Stimulated activated CD8-positive, alpha-beta memory T cell treated with anti-CD3 and anti-CD28 coated beads, Interleukin-7, amount 100 ng/mL, for 1 hour (primary cell): Measurements from ENCODE around the gene MAPK7.

Source experiments
- DNase-seq, 2 donors: peaks; one replicate each; pipeline ENCODE4 v3.0.0-alpha.2; 2020; ENCODE audit warnings: low read depth in 2 of 2

The MAPK7 gene

DNA sequence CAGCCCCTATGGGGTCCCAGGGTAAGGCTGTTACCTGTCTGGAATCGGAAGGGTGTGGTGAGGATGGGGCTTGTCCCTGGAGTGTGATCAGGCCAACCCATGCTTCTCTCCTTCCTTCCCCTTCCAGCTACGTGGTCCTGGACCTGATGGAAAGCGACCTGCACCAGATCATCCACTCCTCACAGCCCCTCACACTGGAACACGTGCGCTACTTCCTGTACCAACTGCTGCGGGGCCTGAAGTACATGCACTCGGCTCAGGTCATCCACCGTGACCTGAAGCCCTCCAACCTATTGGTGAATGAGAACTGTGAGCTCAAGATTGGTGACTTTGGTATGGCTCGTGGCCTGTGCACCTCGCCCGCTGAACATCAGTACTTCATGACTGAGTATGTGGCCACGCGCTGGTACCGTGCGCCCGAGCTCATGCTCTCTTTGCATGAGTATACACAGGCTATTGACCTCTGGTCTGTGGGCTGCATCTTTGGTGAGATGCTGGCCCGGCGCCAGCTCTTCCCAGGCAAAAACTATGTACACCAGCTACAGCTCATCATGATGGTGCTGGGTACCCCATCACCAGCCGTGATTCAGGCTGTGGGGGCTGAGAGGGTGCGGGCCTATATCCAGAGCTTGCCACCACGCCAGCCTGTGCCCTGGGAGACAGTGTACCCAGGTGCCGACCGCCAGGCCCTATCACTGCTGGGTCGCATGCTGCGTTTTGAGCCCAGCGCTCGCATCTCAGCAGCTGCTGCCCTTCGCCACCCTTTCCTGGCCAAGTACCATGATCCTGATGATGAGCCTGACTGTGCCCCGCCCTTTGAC lies 2.4 kb downstream of the MAPK7 start:
- DNase-seq, result no peak

DNA sequence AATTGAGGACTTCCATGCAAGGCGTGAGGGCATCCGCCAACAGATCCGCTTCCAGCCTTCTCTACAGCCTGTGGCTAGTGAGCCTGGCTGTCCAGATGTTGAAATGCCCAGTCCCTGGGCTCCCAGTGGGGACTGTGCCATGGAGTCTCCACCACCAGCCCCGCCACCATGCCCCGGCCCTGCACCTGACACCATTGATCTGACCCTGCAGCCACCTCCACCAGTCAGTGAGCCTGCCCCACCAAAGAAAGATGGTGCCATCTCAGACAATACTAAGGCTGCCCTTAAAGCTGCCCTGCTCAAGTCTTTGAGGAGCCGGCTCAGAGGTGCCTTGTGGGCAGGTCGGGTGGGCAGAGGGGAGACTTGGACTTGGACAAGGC lies 3.1 kb downstream of the MAPK7 start:
- no peak for DNase-seq

DNA sequence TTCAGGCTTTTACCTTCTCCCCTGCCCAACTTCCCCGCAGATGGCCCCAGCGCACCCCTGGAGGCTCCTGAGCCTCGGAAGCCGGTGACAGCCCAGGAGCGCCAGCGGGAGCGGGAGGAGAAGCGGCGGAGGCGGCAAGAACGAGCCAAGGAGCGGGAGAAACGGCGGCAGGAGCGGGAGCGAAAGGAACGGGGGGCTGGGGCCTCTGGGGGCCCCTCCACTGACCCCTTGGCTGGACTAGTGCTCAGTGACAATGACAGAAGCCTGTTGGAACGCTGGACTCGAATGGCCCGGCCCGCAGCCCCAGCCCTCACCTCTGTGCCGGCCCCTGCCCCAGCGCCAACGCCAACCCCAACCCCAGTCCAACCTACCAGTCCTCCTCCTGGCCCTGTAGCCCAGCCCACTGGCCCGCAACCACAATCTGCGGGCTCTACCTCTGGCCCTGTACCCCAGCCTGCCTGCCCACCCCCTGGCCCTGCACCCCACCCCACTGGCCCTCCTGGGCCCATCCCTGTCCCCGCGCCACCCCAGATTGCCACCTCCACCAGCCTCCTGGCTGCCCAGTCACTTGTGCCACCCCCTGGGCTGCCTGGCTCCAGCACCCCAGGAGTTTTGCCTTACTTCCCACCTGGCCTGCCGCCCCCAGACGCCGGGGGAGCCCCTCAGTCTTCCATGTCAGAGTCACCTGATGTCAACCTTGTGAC lies 3.6 kb downstream of the MAPK7 start:
- no peak for DNase-seq

DNA sequence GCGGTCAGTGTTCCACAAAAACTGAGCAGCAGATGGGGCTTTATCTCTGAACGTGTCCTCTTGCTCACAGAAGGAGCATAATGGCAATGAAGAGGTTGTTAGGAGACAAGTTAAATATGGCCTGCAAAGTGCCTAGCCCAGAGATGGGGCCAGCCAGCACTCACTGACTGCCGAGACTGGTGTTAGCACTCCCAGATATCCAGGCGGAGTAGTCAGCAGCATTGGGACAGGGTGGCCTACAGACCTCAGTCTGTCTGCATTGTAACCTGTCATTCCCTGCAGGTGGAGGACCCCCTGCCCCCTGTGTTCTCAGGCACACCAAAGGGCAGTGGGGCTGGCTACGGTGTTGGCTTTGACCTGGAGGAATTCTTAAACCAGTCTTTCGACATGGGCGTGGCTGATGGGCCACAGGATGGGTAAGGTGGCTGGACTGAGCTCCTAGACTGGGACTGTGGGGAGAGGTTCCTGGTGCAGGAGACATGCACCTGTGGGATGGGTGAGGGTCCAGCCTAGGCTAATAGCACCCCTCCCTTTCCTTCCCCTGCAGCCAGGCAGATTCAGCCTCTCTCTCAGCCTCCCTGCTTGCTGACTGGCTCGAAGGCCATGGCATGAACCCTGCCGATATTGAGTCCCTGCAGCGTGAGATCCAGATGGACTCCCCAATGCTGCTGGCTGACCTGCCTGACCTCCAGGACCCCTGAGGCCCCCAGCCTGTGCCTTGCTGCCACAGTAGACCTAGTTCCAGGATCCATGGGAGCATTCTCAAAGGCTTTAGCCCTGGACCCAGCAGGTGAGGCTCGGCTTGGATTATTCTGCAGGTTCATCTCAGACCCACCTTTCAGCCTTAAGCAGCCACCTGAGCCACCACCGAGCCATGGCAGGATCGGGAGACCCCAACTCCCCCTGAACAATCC lies 4.5 kb downstream of the MAPK7 start:
- no peak for DNase-seq

DNA sequence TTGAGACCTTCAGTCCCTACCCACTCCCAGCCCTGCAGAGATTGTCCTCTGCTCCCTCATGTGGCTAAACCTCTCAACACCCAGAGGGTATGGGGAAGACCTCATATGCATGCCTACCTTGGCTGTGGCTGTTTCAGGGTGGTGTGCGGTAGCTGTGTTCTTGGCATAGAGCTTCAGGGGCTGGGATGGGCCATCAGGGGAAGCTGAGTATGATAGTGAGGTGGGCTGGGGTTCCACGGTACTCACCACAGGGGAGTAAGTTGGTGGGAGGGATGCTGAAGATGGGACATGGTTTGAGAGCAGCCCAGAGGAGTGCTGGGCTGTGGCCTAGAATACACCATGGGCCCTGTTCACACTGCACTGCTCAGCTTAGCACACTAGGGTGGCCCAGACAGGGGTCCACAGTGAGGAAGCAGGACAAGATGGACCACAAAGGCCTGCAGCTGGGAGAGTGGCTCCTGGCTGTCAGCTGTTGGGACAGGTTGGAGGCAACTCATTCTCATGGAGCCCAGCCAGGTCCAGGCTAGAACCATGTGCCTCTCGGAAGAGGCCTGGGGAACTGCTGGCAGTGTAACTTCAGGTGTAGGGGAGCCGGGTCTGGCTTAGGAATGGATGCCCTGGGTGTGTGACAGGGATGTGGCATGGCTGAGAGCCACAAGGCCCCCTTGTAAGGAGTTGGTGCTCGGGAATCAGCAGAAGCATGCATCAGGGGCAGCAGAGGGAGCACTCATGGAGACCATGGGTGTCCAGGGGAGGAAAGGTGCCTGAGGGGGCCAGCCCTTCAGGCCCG lies 5.6 kb downstream of the MAPK7 start:
- DNase-seq, result no peak

DNA sequence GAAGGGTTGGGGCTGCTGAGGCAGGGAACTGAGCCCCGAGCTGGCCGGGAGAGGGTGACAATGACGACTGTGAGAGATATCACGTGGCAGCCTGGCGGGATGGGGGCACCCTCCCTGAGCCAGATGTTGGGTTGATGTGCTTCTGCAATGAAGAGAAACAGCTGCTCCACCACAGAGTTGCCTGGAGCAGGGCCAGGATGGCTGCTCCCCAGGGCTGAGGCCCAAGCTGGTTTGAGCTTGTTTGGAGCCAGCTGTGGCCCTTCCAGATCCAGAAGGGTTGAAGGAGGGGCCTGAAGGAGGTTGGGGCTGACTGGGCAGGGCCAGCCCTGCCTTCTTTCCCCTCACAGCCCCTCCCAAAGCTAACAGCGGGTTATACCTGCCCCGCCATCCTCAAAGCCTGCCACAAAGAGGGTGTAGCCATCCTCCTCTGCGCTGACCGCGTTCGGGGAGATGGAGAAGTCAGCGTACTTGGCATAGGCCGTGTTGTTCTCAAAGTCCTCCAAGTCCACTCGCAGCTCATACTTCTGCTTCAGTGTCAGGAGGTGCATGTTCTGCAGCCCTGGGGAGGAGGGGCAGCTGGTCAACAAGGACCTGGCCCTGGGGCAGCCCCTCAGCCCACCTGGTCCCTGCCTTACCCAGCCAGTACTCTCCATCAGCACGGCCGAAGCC lies 6.6 kb downstream of the MAPK7 start:
- no peak for DNase-seq

DNA sequence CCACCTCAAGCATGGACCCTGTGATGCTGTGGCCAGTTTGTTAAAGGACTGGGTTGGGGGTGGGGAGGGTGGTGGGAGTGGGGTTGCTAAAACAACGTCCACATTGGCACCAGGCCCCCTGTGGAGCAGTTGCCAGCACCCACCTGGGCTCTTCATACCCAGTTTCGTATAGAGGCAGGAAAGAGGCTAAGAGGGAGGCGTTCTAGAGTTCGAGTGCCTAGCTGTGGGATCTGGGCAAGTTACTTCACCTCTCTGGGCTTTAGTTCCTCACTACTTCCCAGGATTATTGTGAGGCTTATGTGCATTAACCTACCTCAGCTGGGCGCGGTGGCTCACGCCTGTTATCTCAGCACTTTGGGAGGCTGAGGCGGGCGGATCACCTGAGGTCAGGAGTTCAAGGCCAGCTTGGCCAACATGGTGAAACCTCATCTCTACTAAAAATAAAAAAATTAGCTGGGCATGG lies 7.3 kb downstream of the MAPK7 start:
- DNase-seq, result no peak

DNA sequence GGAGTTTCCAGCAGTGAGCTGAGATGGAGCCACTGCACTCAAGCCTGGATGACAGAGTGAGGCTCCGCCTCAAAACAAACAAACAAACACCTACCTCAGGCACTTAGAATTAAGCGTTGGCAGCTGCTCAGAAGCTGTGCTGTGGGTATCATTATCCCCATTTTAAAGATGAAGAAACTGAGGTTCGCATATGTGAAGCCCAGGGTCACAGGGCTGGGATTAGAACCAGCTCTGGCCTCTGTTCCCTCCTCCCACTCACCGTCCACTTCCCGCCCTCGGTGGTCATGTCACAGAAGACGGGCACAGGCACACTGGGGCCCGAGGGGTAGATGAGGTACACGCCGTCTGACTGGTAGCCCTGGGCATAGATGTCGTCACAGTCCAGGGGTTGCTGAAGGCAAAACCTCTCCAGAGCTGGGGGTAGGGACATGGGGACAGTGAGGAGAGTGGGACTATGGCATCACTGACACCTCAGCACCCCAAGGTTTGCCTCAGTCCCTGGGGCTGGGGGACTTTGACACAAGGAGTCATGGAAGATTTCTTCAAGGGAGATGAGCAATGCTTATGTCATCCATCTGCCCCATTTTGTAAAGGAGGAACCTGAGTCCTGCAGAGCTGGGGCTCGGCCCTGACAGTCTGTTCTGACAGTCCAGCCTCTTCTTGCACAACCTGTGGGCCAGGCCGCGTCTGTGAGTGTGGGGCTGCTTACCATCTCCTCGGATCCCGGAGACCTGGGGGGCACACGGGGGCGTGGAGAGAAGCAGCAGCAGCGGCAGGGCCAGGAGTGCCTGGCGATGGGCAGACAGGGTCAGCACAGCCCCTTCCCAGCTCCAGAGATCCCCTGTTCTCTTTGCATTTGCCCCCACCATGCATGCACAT lies 8.0 kb downstream of the MAPK7 start:
- DNase-seq, result no peak

DNA sequence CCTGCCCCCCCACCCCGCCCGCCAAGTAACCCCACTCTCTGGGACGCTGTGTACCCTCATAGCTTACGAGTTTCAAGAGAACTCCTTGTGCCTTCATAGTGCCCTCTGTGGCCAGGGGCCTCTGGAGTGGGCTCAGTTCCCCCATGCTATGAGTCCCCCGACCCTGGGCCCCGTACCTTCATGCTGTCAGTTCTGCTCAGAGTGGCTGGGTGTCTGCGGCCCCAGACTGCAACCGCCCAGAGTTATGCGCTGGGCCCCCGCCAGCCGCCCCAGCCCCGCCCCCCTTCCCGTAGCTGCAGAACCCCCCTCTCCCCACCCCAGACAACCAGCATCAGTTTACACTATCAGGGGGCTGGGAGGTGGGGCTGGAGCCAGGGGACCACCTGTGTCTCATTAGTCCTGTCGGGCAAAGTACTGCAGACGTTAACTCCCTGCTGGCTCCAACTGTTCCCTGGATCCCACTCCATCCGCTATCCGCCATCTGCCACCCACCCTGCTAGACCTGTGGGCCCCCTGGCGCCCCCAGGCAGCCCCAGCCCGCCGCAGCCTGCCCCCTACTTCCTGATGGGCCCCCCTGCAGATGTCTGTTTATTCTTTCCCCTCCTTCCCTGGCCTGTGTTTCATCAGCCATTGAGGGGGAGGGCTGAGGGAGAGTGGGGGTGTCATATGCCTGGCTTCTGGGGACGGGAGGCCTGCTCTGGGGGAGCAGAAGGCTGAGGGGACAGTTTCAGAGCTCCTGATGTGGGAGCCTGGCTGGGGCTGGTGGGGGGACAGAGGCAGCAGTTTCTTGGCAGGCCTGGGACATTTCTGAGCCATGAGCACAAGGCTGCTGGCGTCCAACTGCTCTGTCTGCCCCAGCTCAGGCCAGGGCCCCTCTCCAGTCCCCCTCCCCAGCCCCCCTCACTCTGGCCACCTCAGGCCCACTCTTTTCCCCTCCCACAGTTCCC lies 8.9 kb downstream of the MAPK7 start, which contains the start of gene MFAP4:
TSS of gene MFAP4 (minus strand) at position 217 of the 947 bp plus-strand sequence. CDS start at position 182, 35 bp downstream.
- DNase-seq, result no peak

DNA sequence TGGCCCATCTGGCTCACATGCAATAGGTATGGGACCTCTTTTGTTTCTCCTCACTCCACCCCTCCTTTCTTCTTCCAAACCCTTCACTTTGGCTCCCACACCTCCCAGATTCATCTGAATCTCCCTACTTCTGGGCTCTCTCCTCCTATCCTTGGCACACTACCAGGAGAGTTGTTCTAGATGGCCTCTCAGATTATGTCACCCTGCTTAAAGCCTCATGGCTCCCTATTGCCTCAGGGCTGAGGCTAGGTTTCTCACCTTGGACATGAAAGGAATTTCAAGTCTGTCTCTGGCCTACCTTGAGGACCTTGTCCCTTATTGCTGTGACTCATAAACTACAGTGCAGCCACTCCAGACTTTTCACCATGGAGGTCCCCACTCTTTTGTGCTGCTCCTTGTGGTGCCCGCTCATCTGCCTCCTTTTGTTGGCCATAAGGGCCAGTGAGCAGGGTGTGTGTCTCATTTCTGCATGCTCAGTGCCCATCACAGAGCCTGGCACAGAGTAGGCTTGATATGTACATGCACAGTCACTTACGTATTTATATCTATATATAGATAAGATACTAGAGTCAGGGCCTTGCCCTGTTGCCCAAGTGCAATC lies 9.7 kb downstream of the MAPK7 start:
- DNase-seq, result no peak

DNA sequence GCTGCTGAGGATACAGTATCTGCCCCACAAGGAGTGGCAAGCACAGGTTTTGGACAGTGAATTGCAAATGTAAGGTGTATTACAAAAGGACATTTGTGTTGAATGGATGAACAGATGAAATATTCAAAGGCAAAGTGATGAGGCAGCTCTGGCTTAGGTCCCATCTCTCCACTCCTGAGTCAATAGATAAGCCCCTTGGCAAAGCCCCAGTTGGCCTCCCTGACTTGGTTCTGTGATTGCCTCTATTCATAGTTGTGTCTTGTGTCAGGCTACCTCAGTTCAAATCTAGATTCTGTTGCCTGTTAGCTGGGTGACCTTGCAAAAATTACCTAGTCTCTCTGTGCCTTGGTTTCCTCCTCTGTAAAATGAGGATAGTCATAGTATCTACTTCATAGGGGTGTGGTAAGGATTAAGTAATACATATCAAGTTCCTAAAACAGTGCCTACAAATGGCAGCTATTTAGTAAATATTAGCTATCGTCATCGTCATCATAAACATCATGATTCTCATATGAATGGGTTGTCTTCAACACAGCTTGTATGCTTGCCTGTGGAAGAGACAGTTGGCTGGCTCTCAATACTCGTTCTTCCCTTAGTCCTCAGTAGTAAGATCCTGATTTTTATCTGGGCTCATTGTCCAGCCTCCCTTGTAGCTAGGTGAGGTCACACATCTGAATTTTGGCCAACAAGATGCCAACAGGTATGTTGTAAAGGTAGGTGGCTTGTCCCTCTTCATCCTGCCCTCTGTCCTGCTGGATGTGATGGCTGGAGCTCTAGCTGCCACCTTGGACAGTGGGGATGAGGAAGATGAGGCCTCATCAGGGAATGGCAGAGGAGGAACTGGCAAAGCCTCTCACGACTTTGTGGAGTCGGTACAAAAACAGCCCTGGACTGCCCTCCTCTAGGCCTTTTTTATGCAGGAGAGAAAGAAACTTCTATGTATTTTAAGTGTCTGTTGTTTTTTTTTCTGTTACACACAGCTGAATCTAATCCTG lies 10.8 kb downstream of the MAPK7 start:
- DNase-seq, result no peak

DNA sequence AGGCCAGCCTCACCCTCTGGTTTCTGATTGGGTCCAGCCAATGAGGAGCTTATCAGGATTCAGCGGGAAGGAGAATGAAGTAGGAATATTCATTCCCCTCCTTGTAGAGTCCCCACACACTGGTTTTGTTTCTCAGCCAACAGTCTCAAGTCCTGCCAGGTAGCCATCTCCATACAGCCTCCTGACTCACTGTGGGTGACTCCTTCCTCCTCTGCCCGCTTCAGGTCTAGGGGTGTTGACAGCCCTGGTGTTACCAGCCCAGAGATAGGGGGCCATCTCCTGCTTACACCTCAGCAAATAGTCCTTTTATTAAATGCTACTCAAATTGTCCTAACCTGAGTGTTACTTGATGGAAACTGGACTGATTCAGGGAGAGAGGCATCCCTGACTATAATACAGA lies 12.7 kb downstream of the MAPK7 start:
- DNase-seq, result no peak

DNA sequence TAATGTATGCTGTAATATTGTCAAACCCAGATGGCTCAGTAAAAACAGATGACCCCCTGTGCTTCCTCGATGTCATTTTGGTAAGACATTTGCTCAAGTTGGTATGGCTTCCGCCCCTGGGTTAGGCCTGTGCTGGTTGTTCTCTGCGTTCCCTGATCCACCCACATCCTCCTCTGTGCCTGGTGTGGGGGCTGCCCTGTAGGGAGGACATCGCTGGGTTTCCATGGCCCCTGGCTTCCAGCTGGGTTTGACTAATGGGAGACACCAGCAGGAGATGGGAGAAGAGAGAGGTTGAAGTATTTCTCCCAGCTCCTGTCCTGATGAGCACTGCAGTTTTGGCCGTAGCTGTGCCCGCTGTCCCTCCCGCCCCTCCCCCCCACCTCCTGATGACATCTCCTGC lies 13.1 kb downstream of the MAPK7 start:
- no peak for DNase-seq

DNA sequence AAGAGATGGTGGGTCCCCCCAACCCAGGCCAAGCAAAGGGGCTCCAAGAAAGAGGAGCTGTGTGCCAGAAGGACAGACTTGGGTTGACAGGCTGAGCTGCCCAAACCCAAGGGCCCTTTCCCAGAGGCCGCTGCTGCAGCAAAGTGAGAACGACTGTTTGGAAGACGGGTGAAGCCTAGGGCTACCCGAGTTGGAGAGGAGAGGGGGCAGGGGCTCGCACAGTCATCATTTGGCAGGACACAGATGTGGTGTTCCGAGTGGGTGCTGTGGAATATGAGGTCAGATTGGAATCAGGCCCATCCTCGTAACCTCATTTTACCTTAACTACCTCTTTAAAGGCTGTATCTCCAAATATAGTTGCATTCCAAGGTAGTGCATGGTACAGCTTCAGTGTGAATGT lies 14.0 kb downstream of the MAPK7 start:
- DNase-seq, result no peak

DNA sequence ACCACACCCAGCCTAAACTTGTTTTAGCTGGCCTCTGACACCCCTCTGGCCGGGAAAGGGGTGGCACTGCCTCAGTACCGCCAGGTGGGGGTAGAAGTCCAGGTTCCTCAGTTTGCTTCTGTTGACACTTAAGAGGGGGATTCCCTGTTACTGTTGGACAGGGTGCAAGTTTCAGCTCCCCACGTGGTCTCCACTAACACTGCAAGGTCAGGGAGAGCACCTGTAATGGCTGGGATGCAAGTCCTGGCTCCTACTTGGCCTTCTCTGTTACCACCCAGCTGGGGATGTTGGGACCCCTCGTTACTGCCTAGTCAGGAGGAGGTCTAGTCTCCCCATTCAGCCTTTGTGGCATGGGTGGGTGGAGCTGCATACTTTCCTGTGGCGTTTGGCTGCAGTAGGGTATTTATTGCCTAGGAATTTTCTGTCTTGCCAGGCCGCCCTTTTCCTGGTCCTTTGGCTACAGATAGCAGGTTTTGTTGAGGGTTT lies 19.3 kb downstream of the MAPK7 start:
- DNase-seq, result no peak

DNA sequence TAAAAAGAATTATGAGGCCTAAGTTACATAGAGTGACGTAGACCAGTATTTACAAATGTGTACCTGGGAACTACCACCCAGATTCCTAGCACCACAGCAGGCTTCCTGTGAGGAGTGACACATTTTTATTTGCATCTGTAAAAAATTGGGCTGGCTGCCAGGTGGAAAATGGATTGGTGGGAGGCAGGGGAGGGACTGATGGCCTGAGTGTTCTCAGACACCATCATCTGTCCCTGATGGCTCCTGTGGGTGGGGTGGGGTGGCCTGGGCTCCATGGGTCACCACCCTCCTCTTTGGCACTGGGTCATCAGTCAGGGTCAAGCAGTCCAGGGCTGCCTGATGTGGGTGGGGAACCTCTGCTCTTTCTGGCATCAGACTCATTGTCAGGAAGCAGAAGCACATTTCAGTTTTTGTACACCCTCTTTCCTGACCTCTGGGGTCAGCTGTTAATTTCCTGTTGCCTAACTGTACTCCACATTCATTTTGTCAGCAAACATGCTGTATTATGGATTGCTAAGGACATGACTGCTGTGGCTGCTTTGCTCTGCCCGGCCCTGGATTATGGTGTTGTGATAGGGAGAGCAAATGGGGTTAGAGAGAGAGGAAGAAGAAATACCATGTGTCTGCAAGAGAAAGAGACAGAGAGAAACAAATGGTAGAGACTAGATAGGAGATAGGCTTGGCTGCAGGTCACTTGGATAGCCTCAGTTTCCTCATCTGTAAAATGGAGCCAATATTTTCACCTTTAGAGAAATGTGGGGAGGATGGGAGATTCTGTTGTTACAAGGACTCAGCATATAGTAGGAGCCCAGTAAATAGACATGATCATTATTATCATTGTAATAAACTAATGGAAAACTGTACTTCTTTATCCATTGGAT lies 20.2 kb downstream of the MAPK7 start:
- DNase-seq, result no peak
